NCI-H2196 (cell line): ENCODE results near the gene KRTAP12-4.
"Not testable (repeated sequence)": the region's sequence is repeated elsewhere in the genome, so short reads cannot be mapped to it uniquely, and the experiment has no call there.

Experiments
- DNase-seq: peaks from one replicate; lab custom pipeline; 2025; ENCODE audit not compliant: unreplicated experiment; lab: John Stamatoyannopoulos, UW

Gene KRTAP12-4

DNA sequence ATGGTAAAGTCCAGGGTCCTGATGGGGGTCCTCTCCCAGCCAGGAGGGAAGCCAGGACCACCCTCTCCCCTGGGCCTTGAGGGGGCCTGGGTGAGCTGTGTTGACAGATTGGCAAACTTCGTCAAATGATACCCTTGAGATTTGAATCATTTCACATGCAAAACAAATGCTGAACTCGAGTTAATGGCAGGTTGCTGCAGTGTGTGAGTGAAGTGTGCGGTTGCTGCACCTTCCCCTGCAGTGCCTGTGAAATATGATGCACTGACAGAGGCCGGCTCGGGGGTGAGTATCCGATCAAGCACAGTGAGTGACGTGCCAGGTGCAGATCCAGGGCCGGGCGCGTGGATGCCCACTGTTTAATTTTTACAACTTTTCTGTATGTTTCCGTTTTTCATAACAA is 33.2 kb upstream of the KRTAP12-4 start:
- DNase-seq, result no peak

DNA sequence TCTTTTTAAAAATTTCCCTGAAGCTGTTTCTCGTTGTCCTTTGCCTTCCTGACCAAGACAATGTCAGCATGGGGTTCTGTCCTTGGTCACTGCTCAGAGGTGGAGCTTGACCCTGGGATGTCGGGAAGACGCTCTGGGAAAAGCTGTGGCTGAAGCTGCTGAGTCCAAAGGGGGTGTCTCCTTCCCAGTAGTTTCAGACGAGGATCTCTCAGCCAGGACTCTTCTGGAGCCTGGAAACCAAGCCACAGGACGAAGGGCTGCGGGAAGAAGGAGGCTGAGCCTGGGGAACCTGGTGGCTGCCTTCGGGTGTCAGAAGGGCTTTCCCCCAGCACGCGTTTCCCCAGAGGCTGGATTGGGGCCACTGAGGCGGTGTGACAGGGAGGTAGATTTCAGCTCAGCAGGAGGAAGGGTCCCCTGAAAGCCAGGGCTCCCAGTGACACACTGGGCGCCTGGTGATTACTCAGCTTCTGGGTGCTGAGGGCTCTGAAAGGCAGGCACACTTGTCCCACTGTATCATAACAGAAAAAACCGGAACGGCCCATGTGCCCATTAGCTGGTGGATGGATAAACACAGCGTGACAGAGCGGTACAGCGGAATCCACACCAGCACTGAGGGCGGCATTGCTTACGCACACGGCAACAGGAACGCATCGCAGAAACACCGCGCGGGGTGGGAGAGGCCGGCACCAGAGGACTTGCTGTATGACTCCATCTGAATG is 32.5 kb upstream of the KRTAP12-4 start:
- no peak for DNase-seq

DNA sequence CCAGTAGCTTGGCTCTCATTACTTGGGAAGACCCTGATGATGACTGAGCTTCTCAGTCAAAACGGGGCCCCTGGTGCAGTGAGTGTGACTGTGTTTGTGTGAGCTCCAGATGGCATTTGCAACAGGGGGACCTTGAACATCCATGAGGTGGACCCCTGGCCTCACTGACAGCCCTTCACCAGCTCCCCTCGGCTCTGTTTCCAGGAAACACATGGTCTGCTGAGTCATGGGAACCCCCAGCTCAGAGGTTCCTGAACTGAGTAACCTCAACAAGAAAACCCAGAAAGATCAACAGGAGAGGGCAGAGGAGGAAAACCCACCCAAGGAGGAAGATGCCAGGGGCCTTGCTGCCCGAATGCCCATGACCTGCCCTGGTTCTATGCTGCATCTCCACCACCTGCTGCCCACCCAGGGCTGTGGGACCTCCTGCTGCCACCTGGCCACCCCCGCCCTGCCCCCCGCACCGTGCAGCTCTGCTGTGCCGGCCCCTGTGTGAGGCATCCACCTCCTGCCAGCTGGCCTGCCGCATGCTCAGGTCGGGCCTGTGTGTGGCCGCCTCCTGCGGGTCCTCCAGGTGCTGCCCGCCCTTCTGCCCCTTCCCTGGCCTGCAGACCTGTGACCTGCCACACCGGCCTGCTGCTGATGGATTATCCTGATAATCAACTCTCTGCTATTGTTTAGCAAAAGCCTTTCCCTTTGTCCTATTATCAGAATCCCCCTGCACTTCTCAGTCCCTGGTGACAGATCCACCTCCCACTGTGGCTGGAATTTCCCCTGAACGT is 31.7 kb upstream of the KRTAP12-4 start:
- DNase-seq, result no peak

DNA sequence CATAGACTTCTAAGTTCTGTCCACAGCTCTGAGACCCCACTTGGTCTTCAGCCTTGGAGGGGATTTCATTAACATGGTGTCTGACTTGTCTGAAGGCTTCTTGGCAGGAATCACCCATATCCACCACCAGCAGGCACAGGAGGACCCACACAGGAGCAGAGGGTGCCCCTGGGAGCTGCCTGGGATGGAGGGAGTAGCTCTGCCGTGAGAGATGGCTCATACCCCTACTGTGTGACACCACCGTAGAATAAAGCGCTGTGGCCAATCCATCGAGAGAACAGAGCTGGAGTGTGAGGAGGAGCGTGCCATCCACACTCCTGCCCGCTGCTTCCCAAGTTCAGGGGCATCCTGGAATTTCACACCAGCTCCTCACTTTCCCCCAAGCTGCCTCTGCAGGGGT is 30.6 kb upstream of the KRTAP12-4 start:
- not testable (repeated sequence) for DNase-seq

DNA sequence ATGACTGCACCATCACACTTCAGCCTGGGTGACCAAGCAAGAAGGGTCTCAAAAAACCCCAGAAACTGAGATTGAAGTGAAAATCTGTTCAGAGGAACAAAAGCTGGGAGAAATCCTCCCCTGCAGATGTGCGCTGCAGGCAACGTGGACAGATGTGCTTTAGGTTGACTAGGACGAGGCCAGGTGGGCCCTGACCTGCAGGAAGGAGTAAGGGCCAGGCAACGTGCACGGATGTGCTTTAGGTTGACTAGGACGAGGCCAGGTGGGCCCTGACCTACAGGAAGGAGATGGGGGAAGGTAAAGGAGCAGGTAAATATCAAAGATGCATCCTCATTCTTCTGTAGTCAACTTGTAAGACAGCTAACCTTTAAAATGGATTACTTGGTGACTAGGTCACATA is 30.0 kb upstream of the KRTAP12-4 start:
- DNase-seq, result no peak

DNA sequence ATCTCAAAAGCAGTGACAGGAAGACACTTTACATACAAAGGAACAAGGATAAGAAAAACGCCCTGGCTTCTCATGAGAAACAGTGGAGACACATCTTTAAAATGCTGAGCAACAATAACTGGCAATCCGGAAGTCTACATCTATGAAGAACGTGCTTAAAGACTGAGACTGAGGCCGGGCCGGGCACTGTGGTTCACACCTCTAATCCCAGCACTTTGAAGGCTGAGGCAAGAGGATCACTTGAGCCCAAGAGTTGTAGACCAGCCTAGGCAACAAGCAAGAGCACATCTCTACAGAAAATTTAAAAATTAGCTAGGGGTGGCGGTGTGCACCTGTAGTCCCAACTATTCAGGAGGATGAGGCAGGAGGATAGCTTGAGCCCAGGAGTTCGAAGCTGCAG is 29.6 kb upstream of the KRTAP12-4 start:
- no peak for DNase-seq

DNA sequence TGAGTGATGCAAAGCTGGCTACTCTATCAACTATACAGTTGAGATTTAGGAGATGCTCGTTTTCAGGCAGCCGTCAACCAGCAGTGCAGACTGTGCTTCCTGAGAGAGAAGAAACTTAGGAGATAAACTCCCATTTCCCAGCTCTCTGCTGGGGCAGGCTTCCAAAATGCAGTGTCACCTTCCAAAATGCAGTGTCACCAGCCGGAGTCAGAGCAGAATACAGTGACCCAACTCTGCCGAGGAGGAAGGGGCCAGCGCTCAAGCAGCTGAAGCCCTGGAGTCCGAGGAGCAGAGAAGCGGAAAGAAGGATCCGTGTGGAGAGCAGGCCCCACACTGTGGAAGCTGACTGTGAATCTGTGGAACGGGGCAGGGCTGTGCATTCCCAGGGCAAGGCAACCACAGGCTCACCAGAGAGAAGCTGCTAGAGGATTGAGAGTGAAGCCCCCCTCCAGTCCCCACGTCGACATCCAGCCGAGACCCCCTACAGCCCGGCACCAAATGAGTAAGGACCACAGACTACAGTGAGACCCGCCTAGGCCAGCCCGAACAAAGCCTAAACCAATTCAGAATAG is 28.2 kb upstream of the KRTAP12-4 start:
- DNase-seq, result no peak

DNA sequence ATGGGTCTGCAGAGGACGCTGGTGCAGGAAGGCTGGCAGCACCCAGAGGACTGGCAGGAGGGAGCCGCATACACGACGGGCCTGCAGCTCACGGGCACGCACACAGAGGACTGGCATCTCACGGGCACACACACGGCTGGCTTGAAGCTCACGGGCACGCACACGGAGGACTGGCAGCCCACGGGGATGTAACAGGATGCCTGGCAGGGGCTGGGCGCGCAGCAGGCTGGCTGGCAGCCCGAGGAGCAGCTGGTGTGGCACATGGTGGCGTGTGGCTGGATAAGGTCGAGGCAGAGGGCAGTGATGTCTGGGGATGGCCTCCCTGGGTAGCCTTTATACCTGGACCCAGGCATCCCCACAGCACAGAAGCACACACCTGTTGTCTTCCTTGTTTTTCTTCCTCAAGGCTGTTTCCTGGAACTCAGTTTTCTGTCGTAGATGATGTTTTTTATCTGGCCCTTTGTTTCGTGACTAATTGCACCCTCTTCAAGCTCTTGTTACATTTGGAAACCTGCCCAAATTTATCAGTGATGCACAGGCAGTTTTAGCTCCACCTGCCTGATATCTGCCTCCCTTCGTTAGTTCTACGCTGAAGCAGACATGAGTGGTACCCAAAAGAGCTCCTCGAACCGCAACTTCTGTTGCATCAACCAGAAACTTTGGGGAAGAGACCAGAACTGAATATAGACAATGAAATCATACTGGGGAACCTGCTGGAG is 27.6 kb upstream of the KRTAP12-4 start, which contains the start of gene KRTAP12-1:
Gene KRTAP12-1 (minus strand): TSS at position 303 of the 719 bp plus-strand sequence. CDS start 40 bp downstream, at position 263.
- peak; percentile 76 for DNase-seq

DNA sequence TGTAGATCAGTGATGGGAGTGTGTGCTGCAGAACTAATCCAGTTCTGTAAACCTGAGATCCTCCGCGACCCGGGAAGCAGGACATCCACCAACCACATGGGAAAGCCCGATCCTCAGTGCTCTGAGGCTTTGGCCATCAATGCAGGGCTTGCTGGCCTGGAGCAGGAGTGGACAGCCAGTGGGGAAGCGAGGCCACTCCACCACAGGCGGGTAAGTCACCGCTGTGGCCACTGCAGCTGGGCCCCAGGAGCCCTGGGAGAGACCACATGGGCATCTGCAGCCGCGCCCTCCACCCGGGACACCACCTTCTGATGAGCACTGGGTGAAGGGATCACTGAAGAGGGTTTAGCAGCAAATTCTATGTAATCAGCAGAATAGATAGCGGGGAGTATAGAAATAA is 26.7 kb upstream of the KRTAP12-4 start:
- no peak for DNase-seq

DNA sequence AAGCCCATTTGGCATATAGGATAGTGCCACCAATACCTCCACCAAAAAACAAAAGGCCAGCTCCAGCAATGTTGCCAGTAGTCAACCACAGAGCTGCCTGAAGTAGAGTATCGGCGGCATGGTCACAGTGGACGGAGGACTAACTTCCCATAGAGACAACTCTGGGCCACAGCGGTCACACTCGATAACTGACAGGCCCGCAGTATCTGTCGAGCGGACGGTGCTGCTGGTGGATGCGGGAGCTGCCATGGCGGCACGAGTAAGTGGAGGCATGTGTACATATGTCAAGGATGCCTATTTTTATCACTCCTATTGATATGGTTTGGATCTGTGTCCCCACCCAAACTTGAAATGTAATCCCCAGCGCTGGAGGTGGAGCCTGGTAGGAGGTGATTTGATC is 23.4 kb upstream of the KRTAP12-4 start:
- DNase-seq, result no peak

DNA sequence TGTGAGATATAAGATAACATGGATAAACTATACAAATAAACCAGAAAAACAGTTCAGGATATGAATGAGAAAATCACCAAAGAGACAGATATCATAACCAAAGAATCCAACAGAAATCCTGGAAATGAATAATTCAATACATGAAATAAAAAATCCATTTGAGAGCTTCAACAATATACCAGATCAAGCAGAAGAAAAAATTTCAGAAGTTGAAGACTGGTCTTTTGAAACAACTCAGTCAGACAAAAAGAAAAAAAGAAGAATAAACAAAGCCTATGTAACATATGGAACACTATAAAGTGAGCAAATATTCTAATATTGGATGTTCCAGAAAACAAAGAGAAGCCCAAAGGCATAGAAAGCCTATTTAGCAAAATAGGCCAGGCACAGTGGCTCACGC is 17.5 kb upstream of the KRTAP12-4 start:
- DNase-seq, result no peak

DNA sequence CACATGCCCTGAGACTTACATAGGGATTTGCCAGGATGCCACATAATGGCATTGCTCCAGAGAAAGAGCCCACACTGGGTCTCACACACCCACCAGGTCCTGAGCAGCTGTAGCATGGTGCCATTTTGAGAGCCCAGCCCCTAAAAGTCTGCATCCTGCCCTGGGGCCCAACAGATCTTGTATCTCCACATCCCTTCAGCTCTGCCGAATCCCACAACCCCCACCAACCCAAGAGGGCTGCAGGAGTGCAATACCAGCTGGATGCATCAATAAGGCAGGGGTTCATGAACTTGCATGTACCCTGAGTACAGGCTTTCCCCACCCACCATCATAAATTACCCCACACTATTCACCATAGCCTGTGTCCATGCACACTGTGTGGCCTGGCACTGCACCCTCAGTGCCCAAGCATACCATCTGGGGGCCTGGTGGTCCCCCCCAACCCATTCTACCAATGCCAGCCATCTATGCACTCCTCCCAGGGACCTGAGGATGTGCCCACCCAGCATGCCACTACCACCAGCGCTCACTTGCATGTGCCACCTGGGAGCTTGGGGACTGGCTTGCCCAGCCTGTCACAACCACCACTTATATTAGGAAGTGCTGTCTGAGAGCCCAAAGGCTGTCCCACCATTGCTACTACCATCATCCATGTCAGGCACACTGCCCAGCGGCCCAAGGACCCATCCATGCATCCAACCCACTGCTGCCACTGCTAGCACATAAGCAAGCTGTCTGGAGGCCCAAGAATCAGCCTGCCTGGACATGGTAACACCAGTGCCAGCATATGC is 16.4 kb upstream of the KRTAP12-4 start:
- no peak for DNase-seq

DNA sequence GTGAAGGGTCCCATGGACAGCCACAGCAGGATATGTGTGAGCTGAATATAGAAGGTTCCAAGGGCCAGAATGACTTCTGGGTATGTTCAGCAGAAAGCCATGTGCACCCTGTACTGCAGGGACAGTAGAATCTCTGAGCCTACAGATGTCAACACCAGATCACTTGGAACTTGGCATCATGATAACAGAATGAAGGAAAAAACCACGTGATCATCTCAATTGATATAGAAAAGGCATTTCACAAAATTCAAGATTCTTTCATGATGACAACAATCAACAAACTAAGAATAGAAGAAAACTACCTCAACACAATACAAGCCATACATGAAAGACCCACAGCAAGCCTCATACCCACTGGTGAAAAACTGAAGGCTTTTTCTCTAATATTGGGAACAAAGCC is 13.2 kb upstream of the KRTAP12-4 start:
- no peak for DNase-seq

DNA sequence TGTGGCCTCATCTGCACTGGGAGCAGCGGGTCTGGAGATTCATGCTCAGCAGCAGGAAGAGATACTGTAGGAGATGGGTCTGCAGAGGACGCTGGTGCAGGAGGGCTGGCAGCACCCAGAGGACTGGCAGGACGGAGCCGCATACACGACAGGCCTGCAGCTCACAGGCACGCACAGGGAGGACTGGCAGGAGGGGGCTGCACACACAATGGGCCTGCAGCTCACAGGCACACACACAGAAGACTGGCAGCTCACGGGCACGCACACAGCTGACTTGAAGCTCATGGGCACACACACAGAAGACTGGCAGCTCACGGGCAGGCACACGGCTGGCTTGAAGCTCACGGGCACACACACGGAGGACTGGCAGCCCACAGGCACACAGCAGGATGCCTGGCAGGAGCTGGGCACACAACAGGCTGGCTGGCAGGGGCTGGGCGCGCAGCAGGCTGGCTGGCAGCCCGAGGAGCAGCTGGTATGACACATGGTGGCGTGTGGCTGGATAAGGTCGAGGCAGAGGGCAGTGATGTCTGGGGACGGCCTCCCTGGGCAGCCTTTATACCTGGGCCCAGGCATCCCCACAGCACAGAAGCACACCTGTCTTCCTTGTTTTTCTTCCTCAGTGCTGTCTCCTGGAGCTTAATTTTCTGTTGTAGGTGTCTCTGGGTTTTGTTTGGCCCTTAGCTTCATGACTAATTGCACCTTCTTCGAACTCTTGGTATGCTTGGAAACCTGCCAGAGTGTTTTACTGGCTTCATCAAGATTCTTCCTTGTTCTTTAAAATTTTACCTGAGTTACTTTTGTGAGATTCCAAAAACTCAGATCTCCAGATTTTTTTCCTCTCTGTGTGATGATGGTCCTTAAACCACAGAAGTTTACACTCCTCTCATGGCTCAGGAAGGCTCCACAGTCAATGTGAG is 12.2 kb upstream of the KRTAP12-4 start, which contains the start of gene KRTAP12-2:
Gene KRTAP12-2 (minus strand): TSS at position 527 of the 920 bp plus-strand sequence. CDS start 41 bp downstream, at position 486.
- DNase-seq, result peak; percentile 68

DNA sequence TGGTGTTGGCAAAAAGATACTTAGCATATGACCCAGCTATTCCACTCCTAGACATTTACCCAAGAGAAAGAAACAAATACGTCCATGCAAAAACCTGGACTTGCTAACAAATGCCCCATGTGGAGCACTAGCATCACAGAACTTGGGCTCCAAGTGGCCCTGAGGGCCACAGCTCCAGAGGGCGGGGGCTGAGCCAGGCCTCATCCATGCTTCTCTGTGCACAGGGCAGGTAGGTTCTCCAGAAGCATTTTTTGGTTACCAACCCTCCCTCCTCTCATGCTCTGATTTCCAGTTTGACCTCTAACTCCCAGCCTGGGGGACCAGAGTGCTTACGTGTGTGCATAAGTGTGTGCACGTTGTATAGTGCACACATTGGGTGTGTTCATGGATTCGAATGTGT is 10.2 kb upstream of the KRTAP12-4 start:
- no peak for DNase-seq

DNA sequence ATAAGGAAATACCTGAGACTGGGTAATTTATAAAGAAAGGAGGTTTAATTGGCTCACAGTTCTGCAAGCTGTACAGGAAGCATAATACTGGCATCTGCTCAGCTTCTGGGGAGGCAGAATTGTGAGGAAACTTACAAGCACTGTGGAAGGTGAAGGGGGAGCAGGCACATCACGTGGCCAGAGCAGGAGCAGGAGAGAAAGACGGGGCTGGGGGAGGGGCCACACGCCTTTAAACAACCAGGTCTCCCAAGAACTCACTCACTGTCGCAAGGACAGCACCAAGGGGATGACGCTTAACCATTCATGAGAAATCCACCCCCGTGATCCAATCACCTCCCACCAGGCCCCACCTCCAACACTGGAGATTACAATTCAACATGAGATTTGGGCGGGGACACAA is 7.1 kb upstream of the KRTAP12-4 start:
- DNase-seq, result not testable (repeated sequence)

DNA sequence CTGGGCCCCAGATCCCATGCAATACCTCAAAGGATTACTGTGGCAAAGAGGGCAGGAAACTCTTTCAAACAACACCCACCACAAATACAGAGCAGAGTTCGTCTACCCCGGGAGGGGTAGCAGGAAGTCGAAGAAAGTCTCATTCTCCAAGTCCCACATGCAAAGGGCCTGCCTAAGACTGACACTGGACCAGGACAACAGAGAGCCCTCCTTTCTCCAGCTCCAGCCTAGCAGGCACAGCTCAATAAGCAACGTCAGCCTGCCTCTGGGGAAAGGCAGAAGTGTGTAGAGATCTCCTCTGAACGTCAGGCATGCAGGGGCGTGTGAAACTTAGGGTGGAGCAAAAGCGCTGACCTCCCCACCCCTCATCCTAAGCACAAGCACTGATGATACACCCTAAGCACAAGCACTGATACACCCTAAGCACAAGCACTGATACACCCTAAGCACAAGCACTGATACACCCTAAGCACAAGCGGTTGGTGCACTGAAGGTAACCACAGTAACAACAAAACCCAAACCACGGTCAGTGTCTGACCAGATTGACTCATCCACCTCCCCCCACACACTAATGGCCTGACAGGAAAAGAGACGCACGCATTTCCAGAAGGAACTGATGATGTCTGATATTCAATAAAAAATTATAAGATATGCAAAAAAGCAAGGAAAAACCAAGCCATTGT is 4.6 kb upstream of the KRTAP12-4 start:
- DNase-seq, result no peak

DNA sequence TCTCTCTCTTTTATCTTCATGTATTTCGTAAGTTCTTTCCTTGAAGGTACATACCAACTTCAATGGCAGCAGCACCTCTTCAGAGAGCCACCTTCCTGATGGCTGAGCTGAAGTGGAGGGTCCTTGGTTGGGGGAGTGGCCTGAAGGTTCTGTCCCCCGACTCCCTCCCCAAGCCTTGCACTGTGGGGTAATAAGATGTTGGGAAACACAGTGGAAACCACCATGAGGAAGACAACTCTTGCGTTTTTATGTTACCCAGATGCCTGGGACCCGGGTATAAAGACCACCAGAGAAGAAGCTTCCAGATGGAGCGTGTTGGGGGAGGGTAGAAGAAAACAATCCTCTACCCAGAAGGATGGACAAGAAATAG is 4.1 kb upstream of the KRTAP12-4 start:
- no peak for DNase-seq
